Cardiac fibroblast (primary cell): Measurements from ENCODE around the gene UQCC5.
A peak's percentile ranks its signal among the peaks of the same experiment; 100 is the strongest.

Source experiments
- DNase-seq, 2 donors: peaks; one replicate each; pipeline versions ENCODE4 v3.0.0 to v3.0.0-alpha.2; 2010; ENCODE audit warnings: low read depth in 2 of 2
- H3K4me3 ChIP-seq, 2 donors: replicated peaks in 1 of 2; 1 replicate in 1 of 2; 2 replicates in 1 of 2; pipeline ENCODE4 v1.5.1; 2011; ENCODE audit warnings: low read depth in 2 of 2, low read length in 2 of 2, mild to moderate bottlenecking in 2 of 2, moderate library complexity in 1 of 2
- CTCF ChIP-seq: IDR thresholded peaks from one replicate; pipeline ENCODE4 v1.5.1; 2011; ENCODE audit warnings: low read depth, mild to moderate bottlenecking, low read length, inconsistent platforms

The UQCC5 gene

DNA sequence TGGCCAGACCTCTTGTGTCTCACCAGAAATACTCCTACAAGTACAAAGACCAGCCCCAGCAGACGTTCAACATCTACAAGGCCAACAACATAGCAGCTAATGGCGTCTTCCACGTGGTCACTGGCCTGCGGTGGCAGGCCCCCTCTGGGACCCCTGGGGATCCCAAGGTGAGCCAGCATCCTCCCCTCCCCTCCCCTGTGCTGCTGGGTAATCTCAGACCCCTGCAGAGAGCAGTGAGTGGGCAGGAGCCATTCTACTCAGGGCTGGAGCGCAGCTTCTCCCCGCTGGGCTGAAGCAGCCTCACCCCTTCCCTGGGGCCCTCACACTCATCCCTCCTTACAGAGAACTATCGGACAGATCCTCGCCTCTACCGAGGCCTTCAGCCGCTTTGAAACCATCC is 31.4 kb upstream of the UQCC5 start:
- no peak for DNase-seq
- no peak for TF ChIP-seq CTCF
- no peak overlapping the region for H3K4me3 ChIP-seq

DNA sequence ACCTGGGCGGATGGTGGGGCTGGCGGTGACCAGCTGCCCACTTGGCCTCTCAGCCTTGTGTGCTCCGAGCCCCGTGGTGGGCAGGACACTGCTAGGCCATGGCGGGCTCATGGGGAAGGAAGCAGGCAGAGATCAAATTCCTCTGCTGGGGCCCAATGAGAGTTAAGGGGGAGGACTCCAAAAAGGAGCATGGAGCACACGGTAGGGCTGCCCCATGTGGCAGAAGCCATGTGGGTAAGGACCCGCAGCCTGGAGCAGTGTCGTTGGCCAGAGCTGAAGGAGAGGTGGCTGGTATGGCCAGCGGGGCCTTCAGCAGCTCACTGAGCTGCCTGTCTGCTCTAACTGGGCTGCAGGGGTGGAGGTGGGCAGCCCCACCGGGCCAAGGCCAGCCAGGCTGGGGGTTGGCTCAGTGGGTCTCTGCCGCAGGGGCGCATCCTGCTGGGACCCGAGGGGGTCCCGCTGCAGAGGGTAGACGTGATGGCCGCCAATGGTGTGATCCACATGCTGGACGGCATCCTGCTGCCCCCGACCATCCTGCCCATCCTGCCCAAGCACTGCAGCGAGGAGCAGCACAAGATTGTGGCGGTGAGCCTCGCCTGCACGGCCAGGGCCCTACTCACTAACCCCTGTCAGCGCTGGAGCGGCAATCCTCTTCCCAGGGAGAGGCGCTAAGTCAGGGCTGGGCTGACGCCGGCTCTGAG is 30.0 kb upstream of the UQCC5 start:
- DNase-seq: no peak
- no peak for TF ChIP-seq CTCF

DNA sequence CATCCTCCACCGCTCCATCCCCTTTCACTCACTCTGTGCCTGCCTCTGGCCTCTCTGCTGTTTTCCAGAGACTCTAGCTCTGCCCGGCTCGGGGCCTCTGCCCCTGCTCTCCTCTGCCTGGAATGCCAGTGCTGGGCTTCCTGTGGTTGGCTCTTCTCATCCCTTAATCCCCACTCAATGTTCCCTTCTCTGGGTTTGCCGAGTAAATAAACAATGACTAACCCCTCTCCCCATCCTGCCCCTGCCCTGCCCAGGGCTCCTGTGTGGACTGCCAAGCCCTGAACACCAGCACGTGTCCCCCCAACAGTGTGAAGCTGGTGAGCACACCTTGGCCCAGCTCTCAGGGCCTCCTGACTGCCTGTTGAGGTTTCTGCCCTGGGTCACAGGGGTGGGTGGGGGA is 29.0 kb upstream of the UQCC5 start:
- no peak overlapping the region for H3K4me3 ChIP-seq
- DNase-seq: peak; percentile 30 to 52
- TF ChIP-seq CTCF: no peak

More for the DNA sequence above, 30.0 kb upstream of the UQCC5 start:
- H3K4me3 ChIP-seq: no peak overlapping the region

DNA sequence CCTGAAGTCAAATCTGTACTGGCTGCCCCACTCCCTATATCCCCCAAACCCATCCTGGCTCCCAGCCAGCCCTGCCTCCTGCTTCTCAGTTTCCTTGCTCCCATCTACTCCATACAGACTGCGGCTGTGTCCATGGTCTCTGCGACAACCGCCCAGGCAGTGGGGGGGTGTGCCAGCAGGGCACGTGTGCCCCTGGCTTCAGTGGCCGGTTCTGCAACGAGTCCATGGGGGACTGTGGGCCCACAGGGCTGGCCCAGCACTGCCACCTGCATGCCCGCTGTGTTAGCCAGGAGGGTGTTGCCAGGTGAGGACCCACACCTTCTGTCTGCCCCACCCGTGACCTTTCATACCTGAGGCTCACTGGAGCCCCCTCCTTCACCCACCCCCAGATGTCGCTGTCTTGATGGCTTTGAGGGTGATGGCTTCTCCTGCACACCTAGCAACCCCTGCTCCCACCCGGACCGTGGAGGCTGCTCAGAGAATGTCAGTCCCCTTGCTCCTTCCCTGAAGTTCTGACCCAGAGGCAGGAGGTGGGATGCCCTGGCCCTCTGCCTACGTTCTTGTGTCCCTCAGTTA is 26.6 kb upstream of the UQCC5 start:
- no peak for TF ChIP-seq CTCF
- no peak for DNase-seq

GRCh38 chr3:52511509-52511908 is 24.9 kb upstream of the UQCC5 start:
- TF ChIP-seq CTCF: no peak
- DNase-seq: no peak
- no peak overlapping the region for H3K4me3 ChIP-seq

More for the DNA sequence above, 26.6 kb upstream of the UQCC5 start:
- H3K4me3 ChIP-seq: no peak overlapping the region

DNA sequence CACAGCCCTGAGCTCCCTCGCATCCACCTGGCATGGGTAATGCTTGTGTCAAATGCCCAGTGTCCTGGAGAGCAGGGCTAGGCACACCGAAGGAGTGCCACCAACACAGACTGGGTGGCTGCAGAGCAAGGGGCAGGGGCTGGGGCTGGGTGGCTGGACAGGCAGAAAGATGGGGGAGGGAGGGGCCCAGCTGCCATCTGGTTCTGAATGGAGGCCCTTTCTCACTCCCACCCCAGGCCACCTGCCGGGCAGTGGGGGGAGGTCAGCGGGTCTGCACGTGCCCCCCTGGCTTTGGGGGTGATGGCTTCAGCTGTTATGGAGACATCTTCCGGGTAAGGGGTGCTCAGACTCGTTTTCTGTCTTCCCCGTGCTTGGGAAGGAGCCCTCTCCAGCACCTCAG is 24.3 kb upstream of the UQCC5 start:
- TF ChIP-seq CTCF: no peak
- H3K4me3 ChIP-seq: no peak overlapping the region
- no peak for DNase-seq
